Hepatocyte (in vitro differentiated cells): ENCODE measurements around the gene RALGDS. TPM values are rescaled to one million over a fixed set of nuclear protein-coding genes. Genes with fewer than 3 reads are reported as not detected.
A peak's percentile ranks its signal among the peaks of the same experiment; 100 is the strongest.

Experiments used
- DNase-seq: peaks from one replicate; pipeline ENCODE4 v3.0.0-alpha.2; 2016; ENCODE audit warnings: low spot score
- H2AFZ ChIP-seq: fragments of 200-600 bp; sonication (generic); 2 replicates; pipeline ENCODE4 v1.6.0; 2016; ENCODE audit warnings: antibody characterized with exemption, mild to moderate bottlenecking
- H3K27ac ChIP-seq: fragments of 200-600 bp; sonication (generic); 2 replicates; pipeline ENCODE4 v1.5.1; 2016; ENCODE audit warnings: mild to moderate bottlenecking
- H3K27me3 ChIP-seq: fragments of 200-600 bp; sonication (generic); 2 replicates; pipeline ENCODE4 v1.6.1; 2016
- H3K36me3 ChIP-seq: fragments of 200-600 bp; sonication (generic); replicated peaks from 2 replicates; pipeline ENCODE4 v1.5.1; 2016; ENCODE audit warnings: low read depth; ENCODE audit not compliant: insufficient read depth
- H3K4me1 ChIP-seq: fragments of 200-600 bp; sonication (generic); 2 replicates; pipeline ENCODE4 v1.5.1; 2016; ENCODE audit warnings: mild to moderate bottlenecking, moderate library complexity; ENCODE audit not compliant: insufficient read depth
- H3K4me2 ChIP-seq: fragments of 200-600 bp; sonication (generic); 2 replicates; pipeline ENCODE4 v1.6.0; 2016
- H3K4me3 ChIP-seq: fragments of 200-600 bp; sonication (generic); 2 replicates; pipeline ENCODE4 v1.5.1; 2016; ENCODE audit warnings: mild to moderate bottlenecking
- H3K79me2 ChIP-seq: fragments of 200-600 bp; sonication (generic); 2 replicates; pipeline ENCODE4 v1.6.0; 2017; ENCODE audit warnings: mild to moderate bottlenecking
- H3K9me2 ChIP-seq: fragments of 200-600 bp; sonication (generic); replicated peaks from 2 replicates; pipeline ENCODE4 v1.6.0; 2017; ENCODE audit warnings: mild to moderate bottlenecking; ENCODE audit not compliant: insufficient read depth
- H3K9me3 ChIP-seq: fragments of 200-600 bp; sonication (generic); 2 replicates; pipeline ENCODE4 v1.5.1; 2016; ENCODE audit warnings: low read depth, mild to moderate bottlenecking
- H4K20me1 ChIP-seq: fragments of 200-600 bp; sonication (generic); 2 replicates; pipeline ENCODE4 v1.6.0; 2016; ENCODE audit warnings: mild to moderate bottlenecking; ENCODE audit not compliant: insufficient read depth, poor library complexity, severe bottlenecking
- CTCF ChIP-seq: fragments of 200-600 bp; sonication (generic); IDR thresholded peaks from 2 replicates; pipeline ENCODE4 v1.5.1; 2016; ENCODE audit warnings: antibody characterized with exemption, mild to moderate bottlenecking; ENCODE audit not compliant: poor library complexity
- EZH2 ChIP-seq: fragments of 200-600 bp; sonication (generic); IDR thresholded peaks from 2 replicates; pipeline ENCODE4 v1.6.1; 2016; ENCODE audit warnings: antibody characterized with exemption, mild to moderate bottlenecking, borderline replicate concordance
- EZH2phosphoT487 ChIP-seq: fragments of 200-600 bp; sonication (generic); IDR thresholded peaks from one replicate; pipeline ENCODE4 v1.6.1; 2018; ENCODE audit warnings: antibody characterized with exemption, mild to moderate bottlenecking, low read depth, moderate library complexity; ENCODE audit not compliant: unreplicated experiment, severe bottlenecking
- WGBS: methylation state at CpG from one replicate; pipeline ENCODE4 v1.1.6; 2016; ENCODE audit warnings: low lambda C conversion rate; ENCODE audit errors: missing lambda C conversion rate; 5-methylcytosine and 5-hydroxymethylcytosine counted together
- polyA plus RNA-seq: library from polyadenylated mRNA; unstranded; fragments of >200 nt; fragmentation: Nextera tagmentation; extraction: Ambion mirVana; gene quantifications from 2 replicates; pipeline ENCODE4 v1.2.1, GENCODE V29; 2016
- total RNA-seq: library from RNA; depleted of rRNA; stranded (reverse); fragments of >200 nt; gene quantifications from 2 replicates; pipeline ENCODE4 v1.2.3, GENCODE V29; 2014

Gene RALGDS
- total and polyA plus RNA-seq, 2 experiments from 2014 or later, result 26.9 to 48.0 TPM

- H3K79me2 ChIP-seq, result peaks cover 40% of the 10 kb centered on the region
- peak overlapping the region; percentile 56 for H2AFZ ChIP-seq
- 4% methylated on average over 50 of the region's 65 CpGs for WGBS
- no peaks in the 10 kb centered on the region for H3K9me2 ChIP-seq
- peak; percentile 63 for DNase-seq
- peak overlapping the region; percentile 94 for H3K27ac ChIP-seq
- peak overlapping the region; percentile 85 for H3K4me3 ChIP-seq
- no peak for TF ChIP-seq EZH2
- peaks cover 15% of the 10 kb centered on the region for H4K20me1 ChIP-seq
- H3K9me3 ChIP-seq, result no peaks in the 10 kb centered on the region
- H3K4me1 ChIP-seq, result peaks cover 25% of the 10 kb centered on the region
- no peaks in the 10 kb centered on the region for H3K27me3 ChIP-seq
- no peaks in the 10 kb centered on the region for H3K36me3 ChIP-seq
- peak overlapping the region; percentile 100 for H3K4me2 ChIP-seq
These were observed 27.4 kb upstream of the RALGDS start for GRCh38 chr9:133148199-133149129.

DNA sequence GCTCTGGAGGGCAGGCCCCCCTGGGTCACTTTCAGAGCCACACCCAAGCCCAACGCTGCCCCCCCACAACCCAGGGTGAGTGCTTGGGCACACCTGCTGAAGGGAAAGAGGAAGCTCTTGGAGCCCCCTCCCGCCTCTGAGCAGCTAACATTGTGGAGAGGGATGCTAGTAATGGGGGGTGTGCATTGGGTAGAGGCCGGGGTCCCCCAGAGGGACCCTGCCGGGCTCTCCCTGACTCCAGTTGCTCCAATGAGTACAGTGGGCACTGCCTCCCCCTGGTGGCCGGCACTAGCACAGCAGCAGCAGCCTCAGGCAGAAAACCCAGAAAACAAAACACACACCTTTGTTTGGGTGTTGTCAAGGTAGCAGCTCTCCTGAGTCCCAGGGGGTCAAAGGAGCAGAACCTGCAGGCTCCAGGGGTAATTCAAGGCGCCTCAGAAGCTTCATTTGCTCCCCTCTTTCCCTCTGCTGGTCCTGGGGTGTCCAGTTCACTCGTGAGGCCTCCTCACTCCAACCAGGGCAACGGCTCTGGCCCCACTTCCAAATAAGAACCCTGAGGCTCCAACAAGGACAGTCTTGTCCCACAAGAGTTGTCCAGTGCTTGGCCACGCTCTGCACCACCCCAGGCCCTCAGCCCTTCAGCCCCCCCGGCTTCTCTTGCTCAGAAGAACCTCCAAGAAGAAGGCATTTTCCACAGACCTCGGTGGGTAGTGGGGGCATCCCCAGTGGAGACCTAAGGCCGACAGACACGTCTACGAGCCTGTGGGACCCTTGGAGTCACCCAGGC is 26.6 kb upstream of the RALGDS start:
- no peaks in the 10 kb centered on the region for H3K9me2 ChIP-seq
- H2AFZ ChIP-seq, result no peak overlapping the region
- peak; percentile 86 for DNase-seq
- H3K36me3 ChIP-seq, result no peaks in the 10 kb centered on the region
- H3K4me1 ChIP-seq, result peaks cover 33% of the 10 kb centered on the region
- peaks cover 22% of the 10 kb centered on the region for H4K20me1 ChIP-seq
- peak overlapping the region; percentile 94 for H3K27ac ChIP-seq
- no peaks in the 10 kb centered on the region for H3K27me3 ChIP-seq
- peaks cover 49% of the 10 kb centered on the region for H3K79me2 ChIP-seq
- H3K9me3 ChIP-seq, result no peaks in the 10 kb centered on the region
- 31% methylated on average over 14 of the region's 14 CpGs for WGBS
- TF ChIP-seq EZH2phosphoT487, result no peak
- TF ChIP-seq CTCF, result peak; percentile 90
- TF ChIP-seq EZH2, result no peak
- peak overlapping the region; percentile 100 for H3K4me2 ChIP-seq
- H3K4me3 ChIP-seq, result peak overlapping the region; percentile 85

DNA sequence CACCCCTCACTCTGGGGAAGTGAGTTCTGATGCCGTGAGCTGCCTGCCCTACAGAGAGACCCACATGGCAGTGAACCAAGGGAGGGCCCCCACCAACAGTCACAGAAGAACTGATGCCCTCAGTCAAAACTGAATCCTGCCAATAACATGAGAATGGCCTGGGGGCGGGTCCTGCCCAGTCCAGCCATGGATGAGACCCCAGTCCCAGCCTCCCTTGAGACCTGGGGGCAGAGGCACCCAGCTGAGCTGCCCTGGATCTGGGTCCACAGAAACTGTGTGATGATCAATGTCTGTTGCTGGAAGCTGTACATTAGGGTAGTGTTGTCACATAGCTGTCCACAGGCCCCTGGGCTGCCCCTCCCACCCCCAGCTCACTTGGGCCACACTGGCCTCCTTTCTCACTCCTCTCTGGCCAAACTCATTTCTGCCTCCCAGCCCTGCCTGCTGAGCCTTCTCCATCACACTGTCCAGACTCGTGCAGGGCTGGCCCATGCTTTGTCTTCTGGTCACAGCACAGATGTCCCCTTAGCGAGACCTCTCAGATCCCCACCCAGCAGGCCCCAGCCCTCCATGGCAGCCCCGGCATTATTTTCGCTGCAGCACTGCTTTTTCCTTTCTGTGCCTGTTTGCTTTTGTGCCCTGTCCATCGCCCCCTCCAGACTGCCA is 25.8 kb upstream of the RALGDS start:
- 71% methylated on average over 5 of the region's 7 CpGs for WGBS
- Histone ChIP-seq H3K36me3 (no peaks in the 10 kb centered on the region), H3K9me2 (no peaks in the 10 kb centered on the region), H3K27ac (no peak overlapping the region), H3K4me3 (no peak overlapping the region), H2AFZ (no peak overlapping the region), H3K4me2 (peak overlapping the region; percentile 100), H3K4me1 (peaks cover 38% of the 10 kb centered on the region), H3K9me3 (no peaks in the 10 kb centered on the region), H3K79me2 (peaks cover 56% of the 10 kb centered on the region), H4K20me1 (peaks cover 26% of the 10 kb centered on the region), H3K27me3 (no peaks in the 10 kb centered on the region)
- DNase-seq, result no peak
- TF ChIP-seq CTCF (no peak), EZH2phosphoT487 (no peak), EZH2 (no peak)
